GM18861 (cell line): ENCODE data around the gene ABCA1.
"Not testable (repeated sequence)": the region's sequence is repeated elsewhere in the genome, so short reads cannot be mapped to it uniquely, and the experiment has no call there.

ENCODE experiments used
- ATAC-seq: cut with Tn5 transposase; IDR thresholded peaks from one replicate; pipeline ENCODE4 v1.9.1; 2021; ENCODE audit not compliant: unreplicated experiment

ABCA1 gene, protein sequence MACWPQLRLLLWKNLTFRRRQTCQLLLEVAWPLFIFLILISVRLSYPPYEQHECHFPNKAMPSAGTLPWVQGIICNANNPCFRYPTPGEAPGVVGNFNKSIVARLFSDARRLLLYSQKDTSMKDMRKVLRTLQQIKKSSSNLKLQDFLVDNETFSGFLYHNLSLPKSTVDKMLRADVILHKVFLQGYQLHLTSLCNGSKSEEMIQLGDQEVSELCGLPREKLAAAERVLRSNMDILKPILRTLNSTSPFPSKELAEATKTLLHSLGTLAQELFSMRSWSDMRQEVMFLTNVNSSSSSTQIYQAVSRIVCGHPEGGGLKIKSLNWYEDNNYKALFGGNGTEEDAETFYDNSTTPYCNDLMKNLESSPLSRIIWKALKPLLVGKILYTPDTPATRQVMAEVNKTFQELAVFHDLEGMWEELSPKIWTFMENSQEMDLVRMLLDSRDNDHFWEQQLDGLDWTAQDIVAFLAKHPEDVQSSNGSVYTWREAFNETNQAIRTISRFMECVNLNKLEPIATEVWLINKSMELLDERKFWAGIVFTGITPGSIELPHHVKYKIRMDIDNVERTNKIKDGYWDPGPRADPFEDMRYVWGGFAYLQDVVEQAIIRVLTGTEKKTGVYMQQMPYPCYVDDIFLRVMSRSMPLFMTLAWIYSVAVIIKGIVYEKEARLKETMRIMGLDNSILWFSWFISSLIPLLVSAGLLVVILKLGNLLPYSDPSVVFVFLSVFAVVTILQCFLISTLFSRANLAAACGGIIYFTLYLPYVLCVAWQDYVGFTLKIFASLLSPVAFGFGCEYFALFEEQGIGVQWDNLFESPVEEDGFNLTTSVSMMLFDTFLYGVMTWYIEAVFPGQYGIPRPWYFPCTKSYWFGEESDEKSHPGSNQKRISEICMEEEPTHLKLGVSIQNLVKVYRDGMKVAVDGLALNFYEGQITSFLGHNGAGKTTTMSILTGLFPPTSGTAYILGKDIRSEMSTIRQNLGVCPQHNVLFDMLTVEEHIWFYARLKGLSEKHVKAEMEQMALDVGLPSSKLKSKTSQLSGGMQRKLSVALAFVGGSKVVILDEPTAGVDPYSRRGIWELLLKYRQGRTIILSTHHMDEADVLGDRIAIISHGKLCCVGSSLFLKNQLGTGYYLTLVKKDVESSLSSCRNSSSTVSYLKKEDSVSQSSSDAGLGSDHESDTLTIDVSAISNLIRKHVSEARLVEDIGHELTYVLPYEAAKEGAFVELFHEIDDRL (N-terminal part only)

GRCh38 chr9:104927912-104928740, at the start of gene ABCA1:
Gene ABCA1 (minus strand): TSS chr9:104928155. CDS start chr9:104903679, 24,476 bp downstream.
- ATAC-seq = no peak

- ATAC-seq = no peak
Measured at GRCh38 chr9:104977580-104977979, 49.6 kb upstream of the ABCA1 start.

- ATAC-seq = no peak
Measured at GRCh38 chr9:104977168-104977567, 49.2 kb upstream of the ABCA1 start.

DNA sequence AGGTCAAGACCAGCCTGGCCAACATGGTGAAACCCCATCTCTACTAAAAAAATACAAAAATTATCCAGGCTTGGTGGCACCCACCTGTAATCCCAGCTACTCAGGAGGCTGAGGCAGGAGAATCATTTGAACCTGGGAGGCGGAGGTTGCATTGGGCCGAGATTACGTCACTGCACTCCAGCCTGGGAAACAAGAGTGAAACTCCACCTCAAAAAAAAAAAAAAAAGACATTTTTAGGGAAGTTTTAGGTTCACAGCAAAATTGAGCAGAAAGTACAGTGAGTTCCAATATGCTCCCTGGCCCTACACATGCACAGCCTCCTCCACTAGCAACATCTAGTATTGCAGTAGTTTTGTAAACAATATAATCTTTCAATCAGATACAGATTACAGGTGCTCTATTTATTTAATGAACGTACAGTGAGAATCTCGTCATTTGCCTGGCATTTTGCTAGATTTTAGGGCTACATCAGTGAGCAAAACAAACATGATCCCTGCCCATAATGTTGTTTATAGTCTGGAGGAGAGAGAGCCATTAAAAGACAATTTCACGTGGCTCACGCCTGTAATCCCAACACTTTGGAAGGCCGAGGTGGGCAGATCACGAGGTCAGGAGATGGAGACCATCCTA, 48.1 kb upstream of the ABCA1 start:
- not testable (repeated sequence) for ATAC-seq

GRCh38 chr9:104974053-104974962, 46.4 kb upstream of the ABCA1 start:
- no peak for ATAC-seq

DNA sequence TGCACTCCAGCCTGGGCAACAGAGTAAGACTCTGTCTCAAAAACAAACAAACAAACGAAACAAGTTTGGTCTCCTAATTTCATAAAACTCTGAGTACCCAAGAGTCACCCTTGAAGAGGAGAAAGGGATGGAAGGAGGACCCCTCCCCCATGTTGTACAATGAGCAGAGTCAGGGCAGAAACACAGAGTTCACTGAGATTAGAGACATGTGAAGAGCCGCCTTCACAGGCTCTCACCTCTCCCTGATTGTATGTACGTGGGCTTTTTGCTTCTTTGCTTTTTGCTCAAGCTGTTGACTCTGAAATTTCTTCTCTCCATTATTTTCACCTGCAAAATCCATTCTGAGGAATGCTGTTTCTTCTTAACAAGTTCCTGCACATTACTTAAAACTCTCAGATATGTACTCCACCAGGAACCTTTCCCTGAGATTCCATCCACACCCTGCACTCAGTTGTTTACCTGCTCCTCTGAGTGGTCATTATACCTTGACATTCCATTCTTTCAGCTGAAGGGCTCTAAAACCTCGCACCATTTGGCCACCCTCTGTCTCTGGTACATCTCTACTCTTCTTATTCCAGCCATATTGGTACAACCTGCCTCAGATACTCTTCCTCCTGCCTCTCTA, 44.4 kb upstream of the ABCA1 start:
- no peak for ATAC-seq

- ATAC-seq = no peak
Measured at GRCh38 chr9:104971511-104971910, 43.6 kb upstream of the ABCA1 start.

- ATAC-seq = no peak
Measured at GRCh38 chr9:104970271-104970987, 42.5 kb upstream of the ABCA1 start.

- no peak for ATAC-seq
Measured at GRCh38 chr9:104969116-104969515, 41.2 kb upstream of the ABCA1 start.

GRCh38 chr9:104968025-104968982, 40.3 kb upstream of the ABCA1 start:
- ATAC-seq = peak; percentile 99

DNA sequence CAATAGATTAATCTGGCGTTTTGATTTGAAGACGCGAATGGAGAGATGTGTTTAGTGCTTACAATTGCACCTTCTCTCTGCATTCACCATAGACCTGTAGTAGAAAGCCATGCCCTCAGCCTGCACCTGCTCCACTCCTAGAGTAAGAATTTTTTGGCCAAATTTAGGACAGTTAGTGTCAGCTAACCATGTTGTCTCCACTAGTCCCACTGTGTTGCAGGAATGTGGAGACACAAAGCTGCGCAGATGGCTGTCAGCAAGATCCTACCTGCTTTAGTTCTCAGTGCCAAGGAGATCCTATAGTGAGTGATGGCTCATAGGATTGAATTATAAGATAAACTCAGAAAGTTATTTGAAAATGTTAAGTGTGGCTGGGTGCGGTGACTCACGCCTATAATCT, 35.1 kb upstream of the ABCA1 start:
- ATAC-seq = no peak

DNA sequence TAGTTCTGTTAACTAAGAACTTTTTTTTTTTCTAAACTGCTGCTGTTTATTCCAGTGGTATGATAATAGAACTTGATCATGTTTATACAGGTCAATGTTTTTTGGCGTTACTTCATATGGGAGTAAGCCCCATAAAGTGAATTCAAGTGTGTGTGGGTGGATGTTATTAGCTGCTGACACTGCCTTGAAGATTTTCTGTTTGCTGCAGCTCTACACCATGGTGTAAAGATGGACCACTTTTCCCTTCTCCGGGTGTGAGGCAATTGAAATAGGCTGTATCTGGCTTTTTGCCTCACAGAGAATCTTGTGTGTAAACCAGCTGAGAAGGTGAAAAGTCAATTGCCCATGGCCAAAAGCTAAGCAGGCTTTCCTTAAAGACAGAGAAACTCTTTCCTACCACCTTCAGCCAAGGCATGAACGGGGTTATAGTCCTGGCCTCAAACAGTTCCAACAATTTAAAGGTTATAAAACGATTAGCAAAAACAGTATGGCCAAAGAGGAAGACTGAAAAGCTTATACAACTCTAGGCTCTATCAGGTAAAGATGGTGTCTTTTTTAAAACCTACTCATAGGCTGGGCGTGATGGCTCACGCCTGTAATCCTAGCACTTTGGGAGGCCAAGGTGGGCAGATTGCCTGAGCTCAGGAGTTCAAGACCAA, 33.9 kb upstream of the ABCA1 start:
- no peak for ATAC-seq

DNA sequence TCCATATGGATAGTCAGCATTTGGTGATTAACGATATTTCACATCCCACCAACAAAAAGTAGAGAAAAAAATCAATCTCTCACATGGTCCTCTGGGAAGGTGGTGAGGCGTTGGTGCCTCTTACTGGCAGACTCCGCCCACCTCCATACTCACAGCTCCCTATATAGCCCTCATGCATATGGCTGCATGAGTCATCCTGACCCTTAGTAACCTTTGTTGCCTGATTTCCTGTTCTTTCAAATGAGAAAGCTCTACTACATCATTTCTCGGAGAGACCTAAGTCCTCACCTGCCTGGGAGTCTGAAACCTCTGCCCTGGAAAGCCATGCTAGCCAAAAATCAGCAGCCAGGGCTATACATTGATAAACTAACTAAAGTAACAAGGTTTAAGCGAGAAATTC, 33.3 kb upstream of the ABCA1 start:
- peak; percentile 72 for ATAC-seq

DNA sequence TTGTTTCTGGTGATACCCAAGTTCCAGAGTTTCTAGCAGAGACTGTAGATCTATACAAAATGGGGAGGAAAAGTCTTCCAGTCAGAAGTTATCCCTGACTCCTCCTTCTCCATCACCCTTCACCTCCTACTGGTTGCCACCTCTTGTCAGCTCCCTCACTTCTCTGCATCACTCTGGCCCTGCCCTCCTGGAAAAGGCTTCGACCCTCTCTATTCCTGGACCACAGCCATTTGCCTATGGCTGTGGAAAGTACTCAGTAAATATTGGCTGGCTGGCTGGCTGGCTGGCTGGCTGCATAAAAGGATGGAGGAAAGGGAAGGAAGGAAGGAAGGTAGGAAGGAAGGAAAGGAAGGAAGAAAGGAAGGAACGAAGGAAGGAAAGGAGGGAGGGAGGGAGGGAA, 32.7 kb upstream of the ABCA1 start:
- ATAC-seq = no peak

- no peak for ATAC-seq
Measured at GRCh38 chr9:104958751-104959150, 30.8 kb upstream of the ABCA1 start.

DNA sequence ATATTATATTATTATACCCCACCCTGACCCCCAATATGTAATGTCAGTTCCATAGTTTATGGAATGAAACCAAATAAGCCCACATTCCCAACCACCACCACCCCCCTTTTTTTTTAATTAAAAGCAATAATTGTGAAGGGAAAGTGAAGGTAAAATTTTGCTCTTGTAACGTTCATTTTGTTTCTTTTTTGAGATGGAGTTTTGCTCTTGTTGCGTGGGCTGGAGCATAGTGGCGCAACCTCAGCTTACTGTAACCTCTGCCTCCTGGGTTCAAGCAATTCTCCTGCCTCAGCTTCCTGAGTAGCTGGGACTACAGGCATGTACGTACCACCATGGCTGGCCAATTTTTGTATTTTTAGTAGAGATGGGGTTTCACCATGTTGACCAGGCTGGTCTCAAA, 30.1 kb upstream of the ABCA1 start:
- not testable (repeated sequence) for ATAC-seq
